Keratinocyte (primary cell): Measurements from ENCODE around the gene ATMIN. TPM values are rescaled to one million over a fixed set of nuclear protein-coding genes. Genes with fewer than 3 reads are reported as not detected.

Experiments used
- DNase-seq: peaks from one replicate; pipeline ENCODE4 v3.0.0-alpha.2; 2011; ENCODE audit warnings: low read depth, missing footprints, low spot score
- FAIRE-seq: peaks from 2 replicates; lab custom pipeline; 2011; peaks lifted over from hg19 to GRCh38; lab: Jason Lieb, UNC
- H2AFZ ChIP-seq: 2 replicates; pipeline ENCODE4 v1.6.0; 2012; ENCODE audit warnings: low read length, control low read depth, inconsistent platforms; ENCODE audit not compliant: control insufficient read depth
- H3K27ac ChIP-seq: 2 replicates; pipeline ENCODE4 v1.5.1; 2011; ENCODE audit warnings: low read length; ENCODE audit not compliant: control insufficient read depth, insufficient read depth
- H3K27me3 ChIP-seq: 3 replicates; pipeline ENCODE4 v1.6.0; 2011; ENCODE audit warnings: low read length; ENCODE audit not compliant: control insufficient read depth, insufficient read depth; ENCODE audit errors: extremely low read depth
- H3K36me3 ChIP-seq, 2 experiments: 2 replicates in 1 of 2; 3 replicates in 1 of 2; pipeline ENCODE4 v1.5.1; 2011; ENCODE audit warnings: low read length in 2 of 2, mild to moderate bottlenecking in 1 of 2; ENCODE audit not compliant: control insufficient read depth in 2 of 2, insufficient read depth in 2 of 2; ENCODE audit errors: extremely low read depth in 1 of 2
- H3K4me1 ChIP-seq: 3 replicates; pipeline ENCODE4 v1.5.1; 2011; ENCODE audit warnings: low read length; ENCODE audit not compliant: control insufficient read depth, insufficient read depth; ENCODE audit errors: extremely low read depth
- H3K4me2 ChIP-seq: 3 replicates; pipeline ENCODE4 v1.6.0; 2011; ENCODE audit warnings: low read depth, low read length; ENCODE audit not compliant: control insufficient read depth, insufficient read depth; ENCODE audit errors: extremely low read depth
- H3K4me3 ChIP-seq, 3 experiments: fragments of 200-600 bp in 1 of 3; sonication (generic) in 1 of 3; 2 replicates in 2 of 3; 3 replicates in 1 of 3; pipeline ENCODE4 v1.5.1; 2011 to 2016; ENCODE audit warnings: low read length in 3 of 3, mild to moderate bottlenecking in 3 of 3, control low read depth in 2 of 3, inconsistent platforms in 1 of 3, low read depth in 1 of 3, mixed read lengths in 1 of 3, mixed run types in 1 of 3, moderate library complexity in 1 of 3; ENCODE audit not compliant: control insufficient read depth in 2 of 3, insufficient read depth in 2 of 3; ENCODE audit errors: extremely low read depth in 1 of 3
- H3K79me2 ChIP-seq: 2 replicates; pipeline ENCODE4 v1.6.0; 2012; ENCODE audit warnings: low read length; ENCODE audit not compliant: control insufficient read depth, insufficient read depth
- H3K9ac ChIP-seq: 3 replicates; pipeline ENCODE4 v1.6.0; 2011; ENCODE audit warnings: low read length; ENCODE audit not compliant: control insufficient read depth, insufficient read depth; ENCODE audit errors: extremely low read depth
- H3K9me1 ChIP-seq: 3 replicates; pipeline ENCODE4 v1.6.0; 2011; ENCODE audit warnings: low read length; ENCODE audit not compliant: control insufficient read depth, insufficient read depth; ENCODE audit errors: extremely low read depth
- H3K9me3 ChIP-seq: 2 replicates; pipeline ENCODE4 v1.5.1; 2012; ENCODE audit warnings: low read depth, low read length; ENCODE audit not compliant: control insufficient read depth
- H4K20me1 ChIP-seq: 3 replicates; pipeline ENCODE4 v1.6.0; 2011; ENCODE audit warnings: low read length; ENCODE audit not compliant: control insufficient read depth, insufficient read depth; ENCODE audit errors: extremely low read depth
- EZH2 ChIP-seq: IDR thresholded peaks from one replicate; pipeline ENCODE4 v1.6.1; 2012; ENCODE audit warnings: inconsistent platforms, mild to moderate bottlenecking, low read length, moderate library complexity
- dilution Hi-C: fragments of 300-500 bp; cut with MboI; formaldehyde crosslinking; loops from one replicate; pipeline ENCODE4 v1.7.0; 2020; ENCODE audit warnings: low sequenced_read_pairs; ENCODE audit not compliant: extremely low pct_ligation_motif_present
- polyA plus RNA-seq, 5 experiments: library from polyadenylated mRNA; depleted of rRNA in 3 of 5; stranded (reverse) in 3 of 5; stranded (forward) in 1 of 5; unstranded in 1 of 5; fragments of >200 nt; gene quantifications; 1 replicate in 1 of 5; 2 replicates in 3 of 5; 3 replicates in 1 of 5; pipeline versions ENCODE4 v1.2.1 to v1.2.3, GENCODE V29; 2011 to 2012; ENCODE audit warnings: missing spikeins in 2 of 5, low read depth in 1 of 5, low replicate concordance in 1 of 5
- TF ChIP-seq, protein P1 (sequence below), 3 experiments: IDR thresholded peaks in 1 of 3; conservative IDR thresholded peaks in 1 of 3; optimal IDR thresholded peaks in 1 of 3; 2 replicates in 2 of 3; 3 replicates in 1 of 3; pipeline versions ENCODE3 to v1.5.1; 2011; ENCODE audit warnings: low read length in 3 of 3, mild to moderate bottlenecking in 3 of 3, moderate library complexity in 2 of 3, control low read depth in 1 of 3, inconsistent platforms in 1 of 3; ENCODE audit not compliant: insufficient read depth in 2 of 3; ENCODE audit errors: extremely low read depth in 1 of 3

ATMIN gene
- polyA plus RNA-seq, 1 donor (not counting 4 experiments of a cell fraction or from before 2014, with no cell fraction given) = 31.2 TPM

- Histone ChIP-seq H2AFZ (no peak overlapping the region), H3K9me3 (no peaks in the 10 kb centered on the region), H3K9ac (no peak overlapping the region), H3K4me3 (no peak overlapping the region), H3K4me2 (no peak overlapping the region), H3K9me1 (no peaks in the 10 kb centered on the region), H3K27ac (no peak overlapping the region), H3K27me3 (no peaks in the 10 kb centered on the region), H3K4me1 (peaks cover 9% of the 10 kb centered on the region), H4K20me1 (no peaks in the 10 kb centered on the region), H3K36me3 (peaks cover 0 to 6% of the 10 kb centered on the region in 2 experiments), H3K79me2 (peaks cover 45% of the 10 kb centered on the region)
- FAIRE-seq = no peak
- no peak for DNase-seq
- dilution Hi-C loops = no loop called here
- TF ChIP-seq, protein P1, sequence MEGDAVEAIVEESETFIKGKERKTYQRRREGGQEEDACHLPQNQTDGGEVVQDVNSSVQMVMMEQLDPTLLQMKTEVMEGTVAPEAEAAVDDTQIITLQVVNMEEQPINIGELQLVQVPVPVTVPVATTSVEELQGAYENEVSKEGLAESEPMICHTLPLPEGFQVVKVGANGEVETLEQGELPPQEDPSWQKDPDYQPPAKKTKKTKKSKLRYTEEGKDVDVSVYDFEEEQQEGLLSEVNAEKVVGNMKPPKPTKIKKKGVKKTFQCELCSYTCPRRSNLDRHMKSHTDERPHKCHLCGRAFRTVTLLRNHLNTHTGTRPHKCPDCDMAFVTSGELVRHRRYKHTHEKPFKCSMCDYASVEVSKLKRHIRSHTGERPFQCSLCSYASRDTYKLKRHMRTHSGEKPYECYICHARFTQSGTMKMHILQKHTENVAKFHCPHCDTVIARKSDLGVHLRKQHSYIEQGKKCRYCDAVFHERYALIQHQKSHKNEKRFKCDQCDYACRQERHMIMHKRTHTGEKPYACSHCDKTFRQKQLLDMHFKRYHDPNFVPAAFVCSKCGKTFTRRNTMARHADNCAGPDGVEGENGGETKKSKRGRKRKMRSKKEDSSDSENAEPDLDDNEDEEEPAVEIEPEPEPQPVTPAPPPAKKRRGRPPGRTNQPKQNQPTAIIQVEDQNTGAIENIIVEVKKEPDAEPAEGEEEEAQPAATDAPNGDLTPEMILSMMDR (optimal IDR thresholded peaks at IDR 0.05 in 1 of 3, IDR thresholded peaks at IDR 0.05 in 1 of 3, conservative IDR thresholded peaks at IDR 0.05 in 1 of 3; ENCODE audit: extremely low read depth in 1 of 3, insufficient read depth in 2 of 3, low read length in 3 of 3) = no peak
- no peak for TF ChIP-seq EZH2
Observed at GRCh38 chr16:80988756-80989155, 46.9 kb upstream of the ATMIN start.

GRCh38 chr16:80989801-80990200 lies 45.8 kb upstream of the ATMIN start:
- Histone ChIP-seq H3K79me2 (peaks cover 44% of the 10 kb centered on the region), H3K4me1 (peaks cover 19% of the 10 kb centered on the region), H3K9ac (no peak overlapping the region), H3K27me3 (no peaks in the 10 kb centered on the region), H3K9me3 (no peaks in the 10 kb centered on the region), H2AFZ (no peak overlapping the region), H3K9me1 (no peaks in the 10 kb centered on the region), H3K4me2 (no peak overlapping the region), H3K36me3 (peaks cover 0 to 6% of the 10 kb centered on the region in 2 experiments), H3K27ac (no peak overlapping the region), H4K20me1 (no peaks in the 10 kb centered on the region), H3K4me3 (no peak overlapping the region)
- TF ChIP-seq, protein P1 (optimal IDR thresholded peaks at IDR 0.05 in 1 of 3, IDR thresholded peaks at IDR 0.05 in 1 of 3, conservative IDR thresholded peaks at IDR 0.05 in 1 of 3; ENCODE audit: extremely low read depth in 1 of 3, insufficient read depth in 2 of 3, low read length in 3 of 3) = no peak
- no peak for TF ChIP-seq EZH2
- dilution Hi-C loops = no loop called here
- DNase-seq (no peak), FAIRE-seq (no peak)
